D721Med (cell line): ENCODE measurements around the gene TEP1.

Source experiments
- DNase-seq: peaks from one replicate; pipeline ENCODE4 v3.0.0; 2011; ENCODE audit warnings: low spot score; ENCODE audit not compliant: insufficient read length
- FAIRE-seq: peaks from 2 replicates; lab custom pipeline; 2011; peaks lifted over from hg19 to GRCh38; lab: Jason Lieb, UNC
- CTCF ChIP-seq: IDR thresholded peaks from 2 replicates; pipeline ENCODE4 v1.5.1; 2012; ENCODE audit warnings: mild to moderate bottlenecking, control low read depth; ENCODE audit not compliant: insufficient read depth; ENCODE audit errors: missing control alignments

The TEP1 gene

GRCh38 chr14:20381341-20381740 lies 32.0 kb downstream of the TEP1 start:
- DNase-seq: no peak
- no peak for FAIRE-seq
- TF ChIP-seq CTCF: no peak

- FAIRE-seq: no peak
- no peak for TF ChIP-seq CTCF
Observed at GRCh38 chr14:20380681-20381080, 32.6 kb downstream of the TEP1 start.

DNA sequence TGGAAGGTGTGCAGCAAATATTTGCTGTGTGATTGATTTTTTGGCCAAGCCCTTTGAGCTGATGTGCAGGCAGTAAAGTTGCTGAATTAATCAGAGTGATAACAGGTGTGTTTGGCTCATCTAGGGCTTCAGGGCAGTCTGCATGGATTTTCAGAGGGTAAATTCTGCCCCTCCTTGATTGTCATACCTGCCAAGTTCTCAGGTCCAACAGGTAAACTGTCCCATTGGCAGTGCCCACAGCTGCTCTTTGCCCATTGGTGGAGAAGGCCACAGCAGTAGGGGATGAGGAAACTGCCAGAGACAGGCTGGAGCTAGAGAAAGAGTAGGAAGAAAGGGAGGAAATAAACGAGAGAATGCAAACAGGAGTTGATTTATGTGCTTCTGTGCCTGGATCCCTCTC lies 33.6 kb downstream of the TEP1 start:
- FAIRE-seq: no peak
- no peak for TF ChIP-seq CTCF
- DNase-seq: no peak

More at GRCh38 chr14:20380681-20381080, 32.6 kb downstream of the TEP1 start:
- no peak for DNase-seq

DNA sequence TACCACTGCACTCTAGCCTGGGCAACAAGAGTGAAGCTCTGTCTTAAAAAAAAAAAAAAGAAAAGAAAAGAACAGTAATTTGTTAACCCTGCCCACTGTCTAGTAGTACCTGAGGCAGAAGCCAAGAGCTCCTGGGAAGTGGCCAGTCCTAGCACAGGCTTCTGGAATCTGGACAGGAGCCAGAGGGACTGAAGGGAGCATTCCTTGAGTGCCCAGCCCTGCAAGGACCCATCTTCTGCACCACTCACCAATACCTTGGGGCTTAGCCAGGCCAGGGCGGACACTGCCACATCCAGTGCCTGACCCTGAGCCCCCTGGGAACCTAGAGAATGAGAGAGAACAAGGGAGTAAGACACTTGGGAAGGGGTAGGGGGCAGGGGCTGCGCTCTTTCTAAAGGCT lies 36.1 kb downstream of the TEP1 start:
- FAIRE-seq: no peak
- DNase-seq: no peak
- no peak for TF ChIP-seq CTCF

DNA sequence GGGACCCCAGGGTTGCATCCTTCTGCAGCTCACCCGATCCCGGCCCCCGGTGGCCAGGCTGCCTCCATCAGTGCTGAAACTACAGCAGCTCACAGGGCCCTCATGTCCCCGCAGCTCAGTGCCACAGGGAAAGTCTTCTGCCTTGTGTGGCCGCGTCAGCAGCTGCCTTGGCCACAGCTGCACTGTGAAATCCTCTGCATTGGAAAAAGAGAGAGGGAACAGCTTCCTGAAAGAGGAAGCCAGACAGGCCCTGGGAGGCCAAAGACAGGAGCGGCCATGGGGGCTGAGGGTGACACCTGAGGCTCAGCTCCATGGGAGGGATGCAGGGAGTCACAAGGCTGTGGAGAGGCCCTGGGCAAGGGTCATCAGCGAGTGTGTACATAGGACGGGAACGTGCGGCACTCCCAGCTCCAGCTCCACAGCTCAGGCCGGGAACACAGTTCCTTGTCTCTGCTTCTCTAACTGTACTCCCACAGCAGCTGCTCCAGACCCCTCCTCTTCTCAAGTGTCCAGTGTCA lies 37.2 kb downstream of the TEP1 start:
- FAIRE-seq (no peak), DNase-seq (no peak)
- TF ChIP-seq CTCF: no peak

GRCh38 chr14:20375471-20375870 lies 37.8 kb downstream of the TEP1 start:
- TF ChIP-seq CTCF: no peak
- FAIRE-seq (no peak), DNase-seq (no peak)

- no peak for TF ChIP-seq CTCF
- no peak for FAIRE-seq
- no peak for DNase-seq
Observed at GRCh38 chr14:20372796-20373195, 40.5 kb downstream of the TEP1 start.
